C4-2B (cell line): ENCODE measurements around the gene HDAC1.

ENCODE experiments used
- ZFX ChIP-seq: fragments of 450-650 bp; IDR thresholded peaks from 2 replicates; pipeline ENCODE4 v1.6.1; 2017
- TF ChIP-seq, protein P1 (sequence below): fragments of 450-650 bp; conservative IDR thresholded peaks from 2 replicates; pipeline ENCODE4 v1.5.1; 2017; ENCODE audit warnings: mild to moderate bottlenecking

DNA sequence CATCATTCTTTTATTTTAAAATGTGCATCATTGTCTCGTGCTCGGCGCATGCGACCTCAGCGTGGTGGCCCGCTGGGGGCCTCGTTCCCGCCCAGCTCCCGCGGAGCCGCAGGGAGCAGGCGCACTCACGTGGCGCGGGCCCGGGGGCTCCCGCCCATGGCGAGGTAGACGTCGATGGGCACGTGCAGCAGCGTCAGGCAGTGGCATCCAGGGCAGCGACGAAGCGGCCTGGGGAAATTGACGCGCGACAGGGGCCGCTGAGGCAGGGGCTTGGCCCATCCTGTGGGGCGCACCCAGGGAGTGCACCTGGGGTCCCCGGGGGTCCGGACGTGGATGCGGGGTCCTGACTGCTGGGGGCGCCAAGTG is 69.4 kb downstream of the HDAC1 start:
- TF ChIP-seq, protein P1, sequence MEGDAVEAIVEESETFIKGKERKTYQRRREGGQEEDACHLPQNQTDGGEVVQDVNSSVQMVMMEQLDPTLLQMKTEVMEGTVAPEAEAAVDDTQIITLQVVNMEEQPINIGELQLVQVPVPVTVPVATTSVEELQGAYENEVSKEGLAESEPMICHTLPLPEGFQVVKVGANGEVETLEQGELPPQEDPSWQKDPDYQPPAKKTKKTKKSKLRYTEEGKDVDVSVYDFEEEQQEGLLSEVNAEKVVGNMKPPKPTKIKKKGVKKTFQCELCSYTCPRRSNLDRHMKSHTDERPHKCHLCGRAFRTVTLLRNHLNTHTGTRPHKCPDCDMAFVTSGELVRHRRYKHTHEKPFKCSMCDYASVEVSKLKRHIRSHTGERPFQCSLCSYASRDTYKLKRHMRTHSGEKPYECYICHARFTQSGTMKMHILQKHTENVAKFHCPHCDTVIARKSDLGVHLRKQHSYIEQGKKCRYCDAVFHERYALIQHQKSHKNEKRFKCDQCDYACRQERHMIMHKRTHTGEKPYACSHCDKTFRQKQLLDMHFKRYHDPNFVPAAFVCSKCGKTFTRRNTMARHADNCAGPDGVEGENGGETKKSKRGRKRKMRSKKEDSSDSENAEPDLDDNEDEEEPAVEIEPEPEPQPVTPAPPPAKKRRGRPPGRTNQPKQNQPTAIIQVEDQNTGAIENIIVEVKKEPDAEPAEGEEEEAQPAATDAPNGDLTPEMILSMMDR = no peak
- no peak for TF ChIP-seq ZFX
